Smooth muscle cell of the brain vasculature (primary cell): ENCODE data around the gene USP20.
"Not testable (repeated sequence)": the region's sequence is repeated elsewhere in the genome, so short reads cannot be mapped to it uniquely, and the experiment has no call there.

Source experiments
- DNase-seq: peaks from one replicate; pipeline ENCODE4 v3.0.0-alpha.2; 2012; ENCODE audit warnings: low read depth, low spot score

Gene USP20

DNA sequence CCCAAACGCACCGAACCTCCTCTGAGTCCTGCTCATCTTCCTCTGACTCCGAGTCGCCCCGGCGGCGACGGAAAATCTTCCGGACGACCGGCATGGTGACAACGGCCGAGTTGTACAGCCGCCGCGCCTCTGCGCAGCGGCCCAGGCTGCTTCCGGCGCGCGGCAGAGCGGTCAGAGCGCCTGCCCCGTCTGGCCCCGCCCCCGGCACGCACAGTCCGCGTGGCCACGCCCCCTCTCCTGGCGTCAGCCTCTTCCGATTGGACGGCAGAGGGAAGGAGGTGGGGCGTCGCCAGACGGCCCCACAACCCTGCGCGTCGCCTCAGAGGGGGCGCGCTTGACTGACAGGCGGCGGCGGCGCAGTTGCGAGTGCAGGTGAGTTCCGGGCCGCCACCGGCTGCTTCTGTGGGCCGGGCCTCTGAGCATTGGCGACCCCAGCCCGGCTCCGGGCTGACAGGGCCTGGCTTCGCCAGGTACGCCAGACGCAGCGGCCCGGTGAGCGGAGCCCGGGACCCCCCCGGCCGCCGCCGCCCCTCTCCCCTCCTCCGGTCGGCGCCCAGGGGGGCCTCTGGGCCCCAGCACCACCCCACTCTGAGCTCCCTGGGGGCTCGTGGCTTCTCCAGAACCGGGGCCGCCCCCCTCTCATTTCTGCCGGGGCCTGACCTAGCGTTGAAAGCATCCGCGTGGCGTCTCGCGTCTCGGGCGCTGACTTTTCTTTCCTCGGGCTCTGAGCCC, at the start of gene USP20, which contains the start of gene C9orf78:
USP20 (plus strand) TSS at position 331 of the 732 bp plus-strand sequence. CDS start 17,098 bp downstream, outside the sequence.
C9orf78 (minus strand) TSS at position 148 of the 732 bp plus-strand sequence; CDS start at position 94, 54 bp downstream.
- DNase-seq: peak; percentile 85

DNA sequence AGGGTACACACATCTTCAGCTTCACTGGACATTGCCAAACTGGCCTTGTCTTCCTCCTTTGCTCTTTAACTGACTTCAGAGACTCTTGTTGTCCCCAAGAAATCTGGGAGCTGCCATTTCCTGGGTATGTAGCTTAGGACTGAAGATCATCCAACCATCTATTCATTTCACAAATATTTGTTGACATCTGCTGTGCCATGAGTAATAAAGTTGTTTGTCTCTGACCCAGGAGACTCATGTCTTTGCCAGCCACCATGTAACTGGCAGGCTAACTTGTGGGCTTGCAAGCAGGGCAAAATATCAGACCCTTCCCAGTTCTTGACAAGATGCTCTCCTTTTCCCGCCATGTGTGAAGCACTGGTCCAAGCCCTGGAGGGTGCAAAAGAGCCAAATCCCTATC, 49.4 kb upstream of the USP20 start:
- DNase-seq: no peak

DNA sequence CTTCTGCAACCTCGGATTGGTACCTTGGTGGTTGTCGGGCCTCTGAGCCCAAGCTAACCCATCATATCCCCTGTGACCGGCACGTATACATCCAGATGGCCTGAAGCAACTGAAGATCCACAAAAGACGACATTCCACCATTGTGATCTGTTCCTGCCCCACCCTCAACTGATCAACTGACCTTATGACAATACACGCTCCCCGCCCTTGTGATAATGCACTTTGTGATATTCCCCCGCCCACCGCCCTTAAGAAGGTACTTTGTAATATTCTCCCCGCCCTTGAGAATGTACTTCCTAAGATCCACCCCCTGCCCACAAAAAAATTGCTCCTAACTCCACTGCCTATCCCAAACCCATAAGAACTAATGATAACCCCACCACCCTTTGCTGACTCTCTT, 48.8 kb upstream of the USP20 start:
- no peak for DNase-seq

DNA sequence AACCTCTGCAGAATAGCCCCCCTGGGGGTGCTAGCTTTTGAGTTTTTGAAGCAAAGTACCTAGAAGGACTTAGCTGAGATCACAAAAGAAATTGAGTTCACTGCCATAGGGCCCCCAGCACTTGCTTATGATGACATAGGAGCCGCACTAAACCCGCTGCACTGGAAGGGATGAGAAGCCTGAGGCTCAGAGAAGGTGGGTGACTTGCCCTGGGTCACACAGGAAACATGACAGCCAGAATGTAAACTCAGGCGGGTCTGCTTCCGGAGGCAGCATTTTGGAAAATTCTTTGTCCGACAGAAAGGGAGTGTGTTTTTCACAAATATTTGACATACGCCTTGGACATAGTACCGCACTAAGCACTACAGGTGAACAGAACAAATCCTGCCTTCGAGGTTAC, 40.7 kb upstream of the USP20 start:
- no peak for DNase-seq

DNA sequence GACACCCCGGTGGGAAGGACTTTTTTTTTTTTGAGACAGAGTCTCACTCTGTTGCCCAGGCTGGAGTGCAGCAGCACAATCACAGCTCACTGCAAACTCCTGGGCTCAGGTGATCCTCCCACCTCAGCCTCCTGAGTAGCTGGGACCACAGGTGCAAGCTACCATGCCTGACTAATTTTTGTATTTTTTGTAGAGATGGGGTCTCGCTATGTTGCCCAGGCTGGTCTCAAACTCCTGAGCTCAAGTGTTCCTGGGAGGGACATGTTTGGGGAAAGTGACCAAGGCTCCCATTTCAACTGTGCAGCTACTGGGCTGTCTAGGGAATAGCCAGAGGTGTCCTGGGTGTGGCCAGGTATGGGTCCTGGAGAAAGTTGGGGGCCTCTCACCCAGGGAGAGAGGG, 39.2 kb upstream of the USP20 start:
- not testable (repeated sequence) for DNase-seq

GRCh38 chr9:129798973-129799372, 36.3 kb upstream of the USP20 start:
- no peak for DNase-seq

DNA sequence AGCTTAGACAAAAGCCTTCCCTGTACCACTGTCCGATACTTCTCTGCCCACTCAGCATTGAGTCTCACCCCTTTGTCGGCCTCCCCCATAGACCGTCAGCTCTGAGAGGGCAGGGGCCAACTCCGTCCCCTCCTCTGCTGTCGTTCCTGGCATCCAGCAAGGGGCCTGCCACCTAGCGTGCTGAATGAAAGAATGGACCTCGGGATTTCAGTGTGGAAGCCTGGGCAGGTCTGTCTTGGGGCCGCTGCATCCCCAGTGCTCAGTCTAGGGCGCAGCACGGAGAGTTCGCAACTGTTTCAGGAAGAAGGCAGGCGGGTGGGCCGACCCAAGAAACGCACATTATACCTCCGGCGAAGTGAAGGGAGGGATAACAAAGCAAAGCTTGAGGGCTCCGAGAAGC, 33.8 kb upstream of the USP20 start:
- no peak for DNase-seq

DNA sequence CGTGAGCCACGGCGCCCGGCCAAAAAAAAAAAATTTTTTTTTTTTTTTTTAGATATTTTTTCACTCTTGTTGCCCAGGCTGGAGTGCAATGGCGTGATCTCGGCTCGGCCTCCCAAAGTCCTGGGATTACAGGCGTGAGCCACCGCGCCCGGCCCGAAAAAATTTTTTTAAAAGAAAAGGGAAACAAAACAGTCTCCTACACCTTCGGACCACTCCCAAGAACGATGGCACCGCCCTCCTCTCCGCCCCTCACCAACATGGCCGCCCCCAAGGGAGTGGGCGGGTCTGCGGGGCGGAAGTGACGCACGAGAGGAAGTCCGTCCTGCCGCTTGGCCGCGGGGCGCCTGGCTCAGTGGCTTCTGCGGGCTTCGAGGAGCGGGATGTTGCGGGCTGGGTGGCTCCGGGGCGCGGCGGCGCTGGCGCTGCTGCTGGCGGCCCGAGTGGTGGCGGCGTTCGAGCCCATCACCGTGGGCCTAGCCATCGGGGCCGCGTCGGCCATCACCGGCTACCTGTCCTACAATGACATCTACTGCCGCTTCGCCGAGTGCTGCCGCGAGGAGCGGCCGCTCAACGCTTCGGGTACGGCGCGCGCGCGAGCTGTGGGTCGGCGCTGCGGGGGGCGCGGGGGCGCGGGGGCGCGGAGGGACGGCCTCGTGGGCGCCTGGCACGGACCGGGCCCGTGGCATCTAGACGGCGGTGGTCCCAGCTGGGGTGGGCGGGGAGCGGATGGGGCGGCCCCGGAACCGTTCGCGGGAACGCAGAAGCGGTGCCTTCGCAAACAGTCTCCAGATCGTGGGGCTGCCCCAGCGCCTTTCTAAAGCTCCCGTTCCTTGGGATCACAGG, 32.2 kb upstream of the USP20 start, which contains the start of gene TOR1B:
TOR1B (plus strand) TSS at position 352 of the 843 bp plus-strand sequence; CDS start at position 381, 29 bp downstream.
- DNase-seq: peak; percentile 72

GRCh38 chr9:129803676-129804060, 31.6 kb upstream of the USP20 start:
- no peak for DNase-seq

DNA sequence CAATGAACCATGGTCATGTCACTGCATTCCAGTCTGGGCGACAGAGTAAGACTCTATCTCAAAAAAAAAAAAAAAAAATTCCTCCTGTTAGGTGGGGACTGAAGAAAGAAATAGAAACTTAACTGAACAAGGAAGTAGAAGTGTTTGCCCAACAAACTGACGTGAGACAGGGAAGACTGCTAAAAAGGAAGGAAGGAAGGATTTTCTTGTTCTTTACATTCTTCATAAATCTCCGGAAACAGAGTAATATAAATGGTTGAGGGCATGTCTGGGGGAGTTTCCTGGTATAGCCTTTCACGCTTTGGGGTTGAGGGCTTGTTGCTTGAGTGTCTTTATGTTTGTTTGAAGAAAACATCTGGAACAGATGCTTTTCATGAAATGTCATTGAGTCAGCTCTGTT, 29.2 kb upstream of the USP20 start:
- DNase-seq: no peak

DNA sequence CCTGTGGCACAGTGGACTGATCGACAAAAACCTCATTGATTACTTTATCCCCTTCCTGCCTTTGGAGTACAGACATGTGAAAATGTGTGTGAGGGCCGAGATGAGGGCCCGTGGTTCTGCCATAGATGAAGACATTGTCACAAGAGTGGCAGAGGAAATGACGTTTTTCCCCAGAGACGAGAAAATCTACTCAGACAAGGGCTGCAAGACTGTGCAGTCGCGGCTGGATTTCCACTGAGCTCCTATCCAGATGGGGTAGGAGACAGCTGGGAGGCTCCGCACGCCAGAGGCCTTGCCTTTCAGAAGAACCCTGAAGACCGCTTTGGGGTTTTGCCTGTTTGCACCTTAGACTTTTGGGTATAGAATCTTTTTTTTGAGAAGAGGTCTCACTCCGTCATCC, 25.9 kb upstream of the USP20 start:
- no peak for DNase-seq

DNA sequence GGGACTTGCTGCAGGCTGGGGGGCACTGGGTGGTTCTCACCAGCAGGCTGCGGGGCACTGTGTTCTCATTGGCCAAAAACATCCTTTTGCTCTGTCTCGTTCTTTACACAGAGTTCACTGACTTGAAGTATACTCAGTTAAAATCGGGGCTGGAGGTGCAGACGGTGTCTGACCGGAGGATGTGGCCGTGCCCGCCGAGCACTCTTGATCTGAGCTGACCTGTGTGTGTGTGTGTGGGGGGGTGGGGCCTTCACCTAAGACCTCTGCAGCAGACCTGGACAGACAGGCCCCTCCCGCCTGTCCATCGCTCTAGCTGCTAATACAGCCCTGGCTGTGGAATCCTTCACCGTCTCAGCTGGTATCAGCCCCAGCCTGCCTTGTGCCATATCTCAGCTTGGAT, 25.1 kb upstream of the USP20 start:
- no peak for DNase-seq

- DNase-seq: no peak
These were observed 24.5 kb upstream of the USP20 start for GRCh38 chr9:129810788-129811187.

- no peak for DNase-seq
These were observed 23.3 kb upstream of the USP20 start for GRCh38 chr9:129811967-129812363.

GRCh38 chr9:129812385-129812784, 22.9 kb upstream of the USP20 start:
- DNase-seq: no peak

DNA sequence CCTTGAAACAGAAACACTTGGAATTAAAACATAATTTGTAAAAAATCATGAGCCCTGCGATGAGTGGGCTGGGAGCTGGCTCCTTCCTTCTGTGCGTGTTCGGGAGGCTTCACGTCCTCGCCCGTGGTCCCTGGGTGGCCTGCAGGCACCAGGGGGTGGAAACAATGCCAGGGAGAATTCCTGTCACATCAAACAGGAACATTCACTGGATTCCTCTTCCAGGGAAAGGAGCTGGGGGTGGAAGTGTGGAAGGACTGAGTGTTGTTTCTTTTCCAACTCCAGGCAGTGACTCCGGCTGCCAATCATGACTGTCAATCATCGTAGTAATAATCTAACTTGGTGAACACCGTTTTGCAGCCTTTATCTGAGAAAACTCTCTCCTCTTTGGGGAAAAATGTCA, 21.6 kb upstream of the USP20 start:
- DNase-seq: no peak

- no peak for DNase-seq
These were observed 20.6 kb upstream of the USP20 start for GRCh38 chr9:129814432-129815223.

- DNase-seq: no peak
These were observed 20.0 kb upstream of the USP20 start for GRCh38 chr9:129815278-129815677.

DNA sequence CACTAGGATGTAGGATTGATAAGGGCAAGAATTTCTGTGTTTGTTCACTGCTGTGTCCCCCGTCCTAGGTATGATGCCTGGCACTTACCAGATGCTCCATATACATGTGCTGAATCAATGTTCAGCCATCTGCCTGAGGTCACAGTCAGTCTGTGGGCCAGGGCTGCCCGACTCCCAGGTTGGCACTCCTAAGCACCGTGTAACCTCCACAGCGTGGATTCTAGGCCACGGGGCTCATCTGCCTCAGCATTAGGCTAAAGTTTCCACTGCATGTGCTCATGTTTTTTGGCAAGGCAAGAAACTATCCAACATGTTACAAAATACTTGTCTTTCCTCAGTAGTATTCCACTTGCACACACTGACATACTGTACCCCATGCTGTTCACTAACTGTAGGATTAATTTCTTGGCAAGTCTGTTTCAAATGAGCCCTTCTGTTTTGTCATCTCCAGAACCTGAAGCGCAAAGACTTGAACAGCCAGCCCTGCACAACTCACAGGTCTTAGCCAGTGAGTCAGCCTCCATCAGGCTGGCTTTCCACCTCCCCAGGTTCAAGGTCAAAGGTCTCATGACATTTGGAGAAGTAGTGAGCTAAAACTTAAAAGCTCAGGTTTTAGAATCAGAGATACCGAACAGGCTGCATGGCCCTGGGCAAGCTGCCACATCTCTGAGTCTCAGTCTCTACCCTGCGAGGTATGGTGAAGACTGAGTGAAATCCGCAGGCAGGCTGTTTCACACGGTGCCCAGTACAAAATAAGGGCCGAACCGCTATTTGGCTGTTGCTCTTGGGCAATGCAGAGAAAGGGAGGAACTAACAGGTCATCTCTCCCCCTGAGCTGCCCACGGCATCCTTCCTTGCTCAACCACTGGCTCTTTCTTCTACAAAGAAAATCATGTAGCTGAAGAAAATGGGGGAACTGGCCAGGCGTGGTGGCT, 18.5 kb upstream of the USP20 start:
- no peak for DNase-seq

GRCh38 chr9:129822898-129823541, 12.2 kb upstream of the USP20 start:
- no peak for DNase-seq
